OCI-LY1 (cell line): Measurements from ENCODE around the gene PKD1L1.

Experiments
- EZH2 ChIP-seq: fragments of 200-600 bp; sonication (generic), shearing (Covaris generic); IDR thresholded peaks from 2 replicates; pipeline ENCODE4 v1.8.0; 2017; ENCODE audit warnings: borderline replicate concordance, mixed run types, mild to moderate bottlenecking, antibody characterized with exemption, low read length, moderate library complexity, mixed read lengths
- TF ChIP-seq, protein P1 (sequence below): fragments of 200-600 bp; sonication (generic), shearing (Covaris generic); IDR thresholded peaks from 2 replicates; pipeline ENCODE4 v1.5.1; 2017; ENCODE audit warnings: mild to moderate bottlenecking, antibody characterized with exemption, low read length, moderate library complexity, mixed read lengths

DNA sequence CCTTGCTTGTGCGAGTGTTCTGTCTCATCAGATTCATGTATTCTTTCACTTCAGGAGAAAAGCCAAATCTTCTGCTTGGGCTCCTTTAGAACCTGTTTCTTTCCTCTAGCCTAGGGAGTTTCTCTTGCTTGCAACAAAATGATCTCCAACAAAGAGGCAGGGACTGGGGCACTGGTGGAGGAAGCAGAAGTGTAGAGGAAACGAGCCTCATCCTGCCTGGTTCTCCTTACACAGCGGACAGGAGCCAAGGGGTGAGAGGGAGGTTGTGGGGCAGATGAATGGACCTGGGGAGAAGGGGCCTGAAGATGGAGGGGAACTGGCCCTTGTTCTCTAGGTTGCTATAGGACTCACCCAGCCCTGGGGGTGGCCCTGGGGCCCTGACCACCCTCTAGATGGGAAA is 141.1 kb downstream of the PKD1L1 start:
- TF ChIP-seq, protein P1, sequence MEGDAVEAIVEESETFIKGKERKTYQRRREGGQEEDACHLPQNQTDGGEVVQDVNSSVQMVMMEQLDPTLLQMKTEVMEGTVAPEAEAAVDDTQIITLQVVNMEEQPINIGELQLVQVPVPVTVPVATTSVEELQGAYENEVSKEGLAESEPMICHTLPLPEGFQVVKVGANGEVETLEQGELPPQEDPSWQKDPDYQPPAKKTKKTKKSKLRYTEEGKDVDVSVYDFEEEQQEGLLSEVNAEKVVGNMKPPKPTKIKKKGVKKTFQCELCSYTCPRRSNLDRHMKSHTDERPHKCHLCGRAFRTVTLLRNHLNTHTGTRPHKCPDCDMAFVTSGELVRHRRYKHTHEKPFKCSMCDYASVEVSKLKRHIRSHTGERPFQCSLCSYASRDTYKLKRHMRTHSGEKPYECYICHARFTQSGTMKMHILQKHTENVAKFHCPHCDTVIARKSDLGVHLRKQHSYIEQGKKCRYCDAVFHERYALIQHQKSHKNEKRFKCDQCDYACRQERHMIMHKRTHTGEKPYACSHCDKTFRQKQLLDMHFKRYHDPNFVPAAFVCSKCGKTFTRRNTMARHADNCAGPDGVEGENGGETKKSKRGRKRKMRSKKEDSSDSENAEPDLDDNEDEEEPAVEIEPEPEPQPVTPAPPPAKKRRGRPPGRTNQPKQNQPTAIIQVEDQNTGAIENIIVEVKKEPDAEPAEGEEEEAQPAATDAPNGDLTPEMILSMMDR = no peak
- TF ChIP-seq EZH2 = no peak
